Dedifferentiated amniotic fluid mesenchymal stem cell (primary cell): Measurements from ENCODE around the gene MEIOC.
"Not testable (repeated sequence)": the region's sequence is repeated elsewhere in the genome, so short reads cannot be mapped to it uniquely, and the experiment has no call there.

Experiments used
- DNase-seq: peaks from one replicate; pipeline ENCODE4 v3.0.0-alpha.2; 2016; ENCODE audit errors: extremely low spot score

MEIOC gene

GRCh38 chr17:44647736-44648135, 8.5 kb upstream of the MEIOC start:
- DNase-seq = no peak

- DNase-seq = no peak
Observed at GRCh38 chr17:44648963-44649362, 7.3 kb upstream of the MEIOC start.

GRCh38 chr17:44651228-44651627, 5.0 kb upstream of the MEIOC start:
- DNase-seq = no peak

DNA sequence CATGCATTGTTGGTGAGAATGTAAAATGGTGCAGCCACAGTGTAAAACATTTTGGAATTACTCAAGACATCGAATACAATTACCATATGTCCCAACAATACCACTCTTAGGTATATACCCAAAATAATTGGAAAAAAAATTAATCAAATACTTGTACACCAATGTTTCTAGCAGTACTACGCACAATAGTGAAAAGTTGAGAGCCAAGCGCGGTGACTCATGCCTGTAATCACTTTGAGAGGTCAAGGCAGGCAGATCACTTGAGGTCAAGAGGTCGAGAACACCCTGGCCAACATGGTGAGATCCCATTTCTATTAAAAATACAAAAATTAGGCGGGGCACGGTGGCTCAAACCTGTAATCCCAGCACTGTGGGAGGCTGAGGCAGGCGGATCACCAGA, 3.5 kb upstream of the MEIOC start:
- DNase-seq = no peak

- no peak for DNase-seq
Observed at GRCh38 chr17:44653384-44653783, 2.9 kb upstream of the MEIOC start.

DNA sequence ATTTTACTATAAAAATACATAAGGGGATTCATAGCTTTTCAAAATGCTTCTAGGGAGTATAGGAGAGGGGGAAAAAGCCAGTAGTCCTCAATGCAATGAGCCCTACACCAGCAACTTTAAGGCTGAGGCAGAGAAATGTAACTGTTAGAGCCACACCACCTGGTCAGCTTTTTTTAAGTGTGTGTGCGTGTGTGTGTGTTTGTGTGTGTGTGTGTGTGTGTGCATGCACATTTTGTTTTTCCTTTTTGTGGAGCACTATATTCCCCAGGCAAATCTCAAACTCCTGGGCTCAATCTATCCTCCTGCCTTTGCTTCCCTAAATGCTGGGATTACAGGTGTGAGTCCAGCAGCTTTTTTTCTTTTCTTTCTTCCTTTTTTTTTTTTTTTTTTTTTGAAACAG, 2.3 kb upstream of the MEIOC start:
- no peak for DNase-seq

- DNase-seq = no peak
Observed at GRCh38 chr17:44661835-44662234, 5.6 kb downstream of the MEIOC start.

- no peak for DNase-seq
Observed at GRCh38 chr17:44663095-44663494, 6.8 kb downstream of the MEIOC start.

GRCh38 chr17:44664867-44665266, 8.6 kb downstream of the MEIOC start:
- no peak for DNase-seq

- DNase-seq = no peak
Observed at GRCh38 chr17:44666006-44666405, 9.7 kb downstream of the MEIOC start.

GRCh38 chr17:44672479-44673093, 16.3 kb downstream of the MEIOC start:
- DNase-seq = peak; percentile 49

GRCh38 chr17:44673893-44674292, 17.6 kb downstream of the MEIOC start:
- no peak for DNase-seq

DNA sequence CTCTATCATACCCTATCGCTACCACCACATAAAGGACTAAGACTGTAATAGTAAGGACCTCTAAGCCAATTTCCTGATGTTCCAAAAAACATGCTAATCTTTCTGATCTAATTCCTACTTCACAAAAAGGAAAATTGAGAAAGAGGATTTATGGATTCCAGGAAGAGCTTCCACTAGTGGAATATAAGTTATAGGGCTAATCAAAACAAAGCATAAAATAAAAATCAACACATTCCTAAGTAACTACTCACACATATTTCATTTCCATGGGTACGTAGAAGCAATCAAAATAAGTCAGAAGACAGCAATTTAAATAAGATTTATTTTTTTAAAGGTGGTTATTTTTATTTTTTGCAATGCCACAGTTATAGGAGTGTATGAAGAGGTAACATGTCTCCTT, 20.9 kb downstream of the MEIOC start:
- DNase-seq = peak; percentile 41

DNA sequence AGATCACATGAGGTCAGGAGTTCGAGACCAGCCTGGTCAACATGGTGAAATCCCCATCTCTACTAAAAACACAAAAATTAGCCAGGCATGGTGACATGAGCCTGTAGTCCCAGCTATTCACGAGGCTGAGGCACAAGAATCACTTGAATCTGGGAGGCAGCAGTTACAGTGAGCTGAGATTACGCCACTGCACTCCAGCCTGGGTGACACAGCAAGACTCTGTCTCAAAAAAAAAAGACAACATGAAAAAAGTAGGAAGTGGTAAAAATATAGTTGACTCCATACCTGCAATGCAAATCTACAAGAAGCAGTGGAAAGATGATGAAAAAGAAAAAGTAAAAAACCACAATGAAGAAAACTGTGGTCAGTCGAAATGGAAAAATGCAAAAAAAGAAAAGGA, 27.0 kb downstream of the MEIOC start:
- not testable (repeated sequence) for DNase-seq

DNA sequence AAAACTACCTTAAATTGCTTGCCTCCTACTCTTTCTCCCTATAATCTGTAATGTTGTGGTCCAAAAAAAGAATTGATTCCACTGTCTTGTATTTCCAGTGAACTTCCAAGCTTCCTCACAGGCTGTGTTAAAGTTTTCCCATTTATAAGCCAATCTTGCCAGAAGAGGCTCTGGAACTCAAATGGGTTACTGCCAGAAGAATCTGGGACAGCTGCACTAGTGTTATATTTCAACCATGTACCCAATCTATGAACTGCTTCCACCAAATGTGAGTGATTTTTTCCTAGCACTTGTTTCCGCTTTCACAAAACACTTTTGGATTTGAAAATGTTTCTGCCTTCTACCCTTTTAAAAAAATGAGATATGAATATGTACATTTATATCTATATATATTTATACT, 31.5 kb downstream of the MEIOC start:
- DNase-seq = no peak

- DNase-seq = no peak
Observed at GRCh38 chr17:44688200-44688599, 31.9 kb downstream of the MEIOC start.

GRCh38 chr17:44688675-44689476, 32.6 kb downstream of the MEIOC start:
- DNase-seq = no peak

- peak; percentile 84 for DNase-seq
Observed at GRCh38 chr17:44689477-44690217, 33.4 kb downstream of the MEIOC start, which contains the start of gene CCDC43. CCDC43 (minus strand) TSS chr17:44689776; CDS start chr17:44689753, 23 bp downstream.

DNA sequence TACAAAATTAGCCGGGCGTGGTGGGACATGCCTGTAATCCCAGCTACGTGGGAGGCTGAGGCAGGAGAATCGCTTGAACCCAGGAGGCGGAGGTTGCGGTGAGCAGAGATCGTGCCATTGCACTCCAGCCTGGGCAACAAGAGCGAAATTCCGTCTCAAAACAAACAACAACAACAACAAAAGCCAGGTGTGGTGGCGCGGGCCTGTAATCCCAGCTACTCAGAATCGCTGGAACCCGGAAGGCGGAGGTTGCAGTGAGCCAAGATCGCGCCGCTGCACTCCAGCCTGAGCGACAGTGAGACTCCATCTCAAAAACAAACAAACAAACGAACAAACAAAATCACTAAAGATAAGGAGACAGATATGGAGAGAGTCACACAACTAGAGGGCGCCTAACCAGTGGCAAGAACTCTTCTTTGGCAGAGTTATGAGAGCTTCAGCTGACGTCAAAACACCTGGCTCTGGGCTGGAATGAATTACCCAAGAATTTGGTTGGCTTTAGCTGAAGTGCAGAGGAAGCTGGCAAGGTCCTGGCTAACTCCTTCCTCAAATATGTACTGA, 34.6 kb downstream of the MEIOC start:
- not testable (repeated sequence) for DNase-seq

- DNase-seq = no peak
Observed at GRCh38 chr17:44693609-44694008, 37.3 kb downstream of the MEIOC start.

GRCh38 chr17:44700288-44700687, 44.0 kb downstream of the MEIOC start:
- DNase-seq = not testable (repeated sequence)

- DNase-seq = no peak
Observed at GRCh38 chr17:44707755-44708400, 51.6 kb downstream of the MEIOC start.
